Tibial artery (tissue), 4 donors: ENCODE measurements around the gene CSH2.

Experiments
- DNase-seq, 2 donors: peaks; one replicate each; pipeline ENCODE4 v3.0.0-alpha.2; 2019
- H3K27ac ChIP-seq, 2 donors: fragments of 200-600 bp; sonication (generic) in 1 of 2; 1 replicate in 1 of 2; 2 replicates in 1 of 2; pipeline ENCODE4 v1.5.1; 2018 to 2019; ENCODE audit warnings: mild to moderate bottlenecking in 1 of 2
- H3K27me3 ChIP-seq, 2 donors: fragments of 200-600 bp; sonication (generic) in 1 of 2; one replicate each; pipeline versions ENCODE4 v1.5.1 to v1.6.0; 2016 to 2019
- H3K36me3 ChIP-seq, 3 donors: fragments of 200-600 bp; sonication (generic) in 2 of 3; one replicate each; pipeline ENCODE4 v1.5.1; 2016 to 2019; ENCODE audit warnings: mild to moderate bottlenecking in 2 of 3
- H3K4me1 ChIP-seq, 4 donors: fragments of 200-600 bp; sonication (generic) in 2 of 4; 1 replicate in 3 of 4; 2 replicates in 1 of 4; pipeline ENCODE4 v1.5.1; 2016 to 2019
- H3K4me3 ChIP-seq, 2 donors: fragments of 200-600 bp; sonication (generic) in 1 of 2; 1 replicate in 1 of 2; 2 replicates in 1 of 2; pipeline ENCODE4 v1.5.1; 2018 to 2019; ENCODE audit warnings: mild to moderate bottlenecking in 2 of 2
- H3K9me3 ChIP-seq, 3 donors: fragments of 200-600 bp; sonication (generic) in 1 of 3; one replicate each; pipeline ENCODE4 v1.5.1; 2016 to 2019
- CTCF ChIP-seq, 2 experiments: fragments of 200-600 bp in 1 of 2; fragments of 450-650 bp in 1 of 2; IDR thresholded peaks; one replicate each; pipeline ENCODE4 v1.5.1; 2017 to 2019; ENCODE audit warnings: antibody characterized with exemption in 2 of 2, mild to moderate bottlenecking in 1 of 2, moderate library complexity in 1 of 2
- intact Hi-C: fragments of 100-400 bp; cut with DNase I; formaldehyde crosslinking; loops from one replicate; pipeline ENCODE4 v1.15.0; 2023; ENCODE audit warnings: low total_unique reads

CSH2 gene

GRCh38 chr17:63832014-63832413, 41.5 kb downstream of the CSH2 start:
- no peak overlapping the region for H3K27ac ChIP-seq
- intact Hi-C loops: no loop called here
- DNase-seq: no peak
- no peaks in the 10 kb centered on the region for H3K9me3 ChIP-seq
- TF ChIP-seq CTCF (IDR thresholded peaks at IDR 0.05): no peak
- H3K4me1 ChIP-seq: peaks cover 0 to 36% (median 26%) of the 10 kb centered on the region in 4 donors
- H3K36me3 ChIP-seq: peaks cover 77 to 82% (median 81%) of the 10 kb centered on the region in 3 donors
- H3K27me3 ChIP-seq: no peaks in the 10 kb centered on the region
- H3K4me3 ChIP-seq: no peak overlapping the region

- Histone ChIP-seq H3K4me3 (no peak overlapping the region), H3K36me3 (peaks cover 72 to 77% (median 76%) of the 10 kb centered on the region in 3 donors), H3K27ac (no peak overlapping the region), H3K27me3 (no peaks in the 10 kb centered on the region), H3K9me3 (no peaks in the 10 kb centered on the region), H3K4me1 (peaks cover 0 to 34% (median 24%) of the 10 kb centered on the region in 4 donors)
- TF ChIP-seq CTCF (IDR thresholded peaks at IDR 0.05): no peak
- intact Hi-C loops: no loop called here
- DNase-seq: no peak
These were observed 42.0 kb downstream of the CSH2 start for GRCh38 chr17:63831505-63831904.

- H3K9me3 ChIP-seq: no peaks in the 10 kb centered on the region
- intact Hi-C loops: no loop called here
- no peak overlapping the region for H3K4me3 ChIP-seq
- no peak overlapping the region for H3K27ac ChIP-seq
- DNase-seq: no peak
- TF ChIP-seq CTCF (IDR thresholded peaks at IDR 0.05): no peak
- H3K36me3 ChIP-seq: peaks cover 68 to 72% (median 72%) of the 10 kb centered on the region in 3 donors
- peaks cover 0 to 36% (median 28%) of the 10 kb centered on the region in 4 donors for H3K4me1 ChIP-seq
- no peaks in the 10 kb centered on the region for H3K27me3 ChIP-seq
These were observed 42.5 kb downstream of the CSH2 start for GRCh38 chr17:63830904-63831491.

- H3K27ac ChIP-seq: peak overlapping the region in 1 of 2 donors; percentile 2
- TF ChIP-seq CTCF (IDR thresholded peaks at IDR 0.05): no peak
- intact Hi-C loops: no loop called here
- H3K27me3 ChIP-seq: no peaks in the 10 kb centered on the region
- H3K4me1 ChIP-seq: peaks cover 0 to 38% (median 30%) of the 10 kb centered on the region in 4 donors
- peaks cover 63 to 70% (median 65%) of the 10 kb centered on the region in 3 donors for H3K36me3 ChIP-seq
- DNase-seq: no peak
- no peak overlapping the region for H3K4me3 ChIP-seq
- H3K9me3 ChIP-seq: no peaks in the 10 kb centered on the region
These were observed 43.2 kb downstream of the CSH2 start for GRCh38 chr17:63830278-63830677.

GRCh38 chr17:63828936-63829335, 44.5 kb downstream of the CSH2 start:
- peak overlapping the region in 1 of 2 donors; percentile 77 for H3K4me3 ChIP-seq
- peaks cover 65 to 70% (median 65%) of the 10 kb centered on the region in 3 donors for H3K36me3 ChIP-seq
- no peaks in the 10 kb centered on the region for H3K9me3 ChIP-seq
- H3K27me3 ChIP-seq: no peaks in the 10 kb centered on the region
- DNase-seq: no peak
- TF ChIP-seq CTCF (IDR thresholded peaks at IDR 0.05): no peak
- intact Hi-C loops: no loop called here
- peak overlapping the region; percentile 34 to 90 for H3K27ac ChIP-seq
- H3K4me1 ChIP-seq: peaks cover 0 to 33% (median 24%) of the 10 kb centered on the region in 4 donors
